ENCODE results near the gene LARP4B. TPM values are rescaled to one million over a fixed set of nuclear protein-coding genes. Genes with fewer than 3 reads are reported as not detected.
"Not testable (repeated sequence)": the region's sequence is repeated elsewhere in the genome, so short reads cannot be mapped to it uniquely, and the experiment has no call there.

The LARP4B gene
- total RNA-seq, 3 donors from 2014 or later, result 97.5 to 155 (median 116) TPM

DNA sequence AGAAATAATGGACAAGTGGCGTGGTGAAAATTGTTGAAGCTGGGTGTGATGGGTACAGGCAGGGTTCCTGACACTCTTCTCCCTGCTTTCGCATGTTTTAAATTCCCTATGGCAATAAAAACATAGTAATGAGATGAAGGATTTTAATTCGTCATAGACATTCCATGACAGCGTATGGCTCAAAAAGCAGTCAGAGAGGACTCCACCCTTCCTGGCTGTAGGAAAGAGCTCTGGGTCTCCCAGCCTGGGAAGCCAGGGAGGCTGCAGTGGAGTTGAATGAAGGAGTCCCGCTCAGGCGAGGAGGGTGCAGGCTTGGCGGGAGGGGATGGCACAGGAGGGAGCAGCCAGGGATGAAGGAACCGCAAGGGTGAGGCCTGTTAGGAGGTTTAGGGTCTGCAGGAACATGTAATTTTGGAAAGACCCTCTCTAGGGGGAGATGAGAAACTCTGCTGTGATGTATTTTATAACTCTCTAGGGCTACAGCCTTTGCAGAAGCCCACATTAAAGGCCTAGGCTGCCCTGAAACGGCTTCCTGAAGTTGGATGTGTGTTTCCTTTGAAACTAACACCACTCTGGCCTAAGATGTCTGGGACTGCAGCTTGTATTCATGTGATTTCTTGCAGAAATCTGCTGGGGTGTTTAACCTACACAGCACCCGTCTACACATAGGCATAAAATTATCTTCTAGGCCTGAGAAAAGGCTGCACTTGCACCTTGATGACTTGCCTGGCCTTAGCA, 7.6 kb upstream of the LARP4B start:
- ATAC-seq, result no peak
- DNase-seq, result no peak
- Histone ChIP-seq H3K36me3 (ENCODE audit: low read depth) (no peaks in the 10 kb centered on the region), H3K4me3 (no peak overlapping the region), H3K9me3 (no peaks in the 10 kb centered on the region), H3K4me1 (ENCODE audit: low read depth) (no peaks in the 10 kb centered on the region)
- TF ChIP-seq, protein P1, sequence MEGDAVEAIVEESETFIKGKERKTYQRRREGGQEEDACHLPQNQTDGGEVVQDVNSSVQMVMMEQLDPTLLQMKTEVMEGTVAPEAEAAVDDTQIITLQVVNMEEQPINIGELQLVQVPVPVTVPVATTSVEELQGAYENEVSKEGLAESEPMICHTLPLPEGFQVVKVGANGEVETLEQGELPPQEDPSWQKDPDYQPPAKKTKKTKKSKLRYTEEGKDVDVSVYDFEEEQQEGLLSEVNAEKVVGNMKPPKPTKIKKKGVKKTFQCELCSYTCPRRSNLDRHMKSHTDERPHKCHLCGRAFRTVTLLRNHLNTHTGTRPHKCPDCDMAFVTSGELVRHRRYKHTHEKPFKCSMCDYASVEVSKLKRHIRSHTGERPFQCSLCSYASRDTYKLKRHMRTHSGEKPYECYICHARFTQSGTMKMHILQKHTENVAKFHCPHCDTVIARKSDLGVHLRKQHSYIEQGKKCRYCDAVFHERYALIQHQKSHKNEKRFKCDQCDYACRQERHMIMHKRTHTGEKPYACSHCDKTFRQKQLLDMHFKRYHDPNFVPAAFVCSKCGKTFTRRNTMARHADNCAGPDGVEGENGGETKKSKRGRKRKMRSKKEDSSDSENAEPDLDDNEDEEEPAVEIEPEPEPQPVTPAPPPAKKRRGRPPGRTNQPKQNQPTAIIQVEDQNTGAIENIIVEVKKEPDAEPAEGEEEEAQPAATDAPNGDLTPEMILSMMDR (IDR thresholded peaks at IDR 0.05), result no peak
- intact Hi-C loops (cut with DNase I, micrococcal nuclease), result no loop called here

DNA sequence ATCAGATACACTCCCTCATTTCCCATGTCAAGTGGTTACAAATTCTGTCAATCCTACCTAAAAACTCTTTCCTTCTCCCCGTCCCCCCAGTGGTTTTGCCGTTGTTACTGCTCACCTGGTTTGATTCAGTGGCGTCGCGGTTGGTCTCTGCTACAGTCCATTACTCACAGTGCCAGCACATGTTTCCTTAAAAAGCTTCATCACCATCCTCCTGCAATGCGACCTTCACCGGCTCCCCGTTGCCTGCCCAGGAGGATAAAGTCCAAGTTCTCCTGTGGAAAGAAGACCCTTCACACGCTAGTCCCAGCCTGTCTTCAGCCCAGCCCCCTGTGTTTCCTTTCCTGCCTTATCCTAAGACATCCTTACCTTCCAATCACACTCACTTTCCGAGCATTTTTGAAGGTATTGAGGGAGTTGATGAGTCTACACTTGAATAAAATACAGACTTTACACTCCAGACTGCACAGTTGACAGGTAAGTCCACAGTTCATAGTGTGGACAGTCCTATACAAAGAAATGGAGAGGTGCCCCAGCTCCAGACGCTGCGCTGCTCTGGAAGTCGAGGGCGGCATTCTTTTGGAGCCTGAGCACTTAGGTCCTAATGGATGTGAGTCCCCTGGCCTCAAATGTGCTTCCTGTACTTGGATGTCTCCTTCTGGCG, 3.4 kb upstream of the LARP4B start:
- no peak overlapping the region for H3K4me3 ChIP-seq
- intact Hi-C loops (cut with DNase I, micrococcal nuclease), result no loop called here
- H3K9me3 ChIP-seq, result no peaks in the 10 kb centered on the region
- H3K4me1 ChIP-seq (ENCODE audit: low read depth), result peaks cover 5% of the 10 kb centered on the region
- ATAC-seq (no peak), DNase-seq (no peak)
- peaks cover 3% of the 10 kb centered on the region for H3K36me3 ChIP-seq (ENCODE audit: low read depth)
- TF ChIP-seq, protein P1 (IDR thresholded peaks at IDR 0.05), result no peak

DNA sequence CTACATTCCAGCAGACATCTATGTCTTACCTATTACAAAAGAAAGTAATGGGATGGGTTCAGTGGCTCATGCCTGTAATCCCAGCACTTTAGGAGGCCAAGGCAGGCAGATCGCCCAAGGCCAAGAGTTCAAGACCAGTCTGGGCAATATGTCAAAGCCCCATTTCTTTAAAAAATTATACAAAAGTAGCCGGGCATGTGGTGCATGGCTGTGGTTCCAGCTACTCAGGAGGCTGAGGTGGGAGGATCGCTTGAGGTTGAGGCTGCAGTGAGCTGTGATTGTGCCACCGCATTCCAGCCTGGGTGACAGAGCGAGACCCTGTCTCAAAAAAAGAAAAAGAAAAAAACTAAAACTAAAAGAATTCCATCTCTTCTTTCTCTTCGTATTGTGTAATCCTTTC, 2.7 kb upstream of the LARP4B start:
- H3K4me3 ChIP-seq; intact Hi-C loops (cut with DNase I, micrococcal nuclease); ATAC-seq; H3K36me3 ChIP-seq (ENCODE audit: low read depth); DNase-seq; H3K9me3 ChIP-seq: not testable (repeated sequence)
- peaks cover 13% of the 10 kb centered on the region for H3K4me1 ChIP-seq (ENCODE audit: low read depth)

DNA sequence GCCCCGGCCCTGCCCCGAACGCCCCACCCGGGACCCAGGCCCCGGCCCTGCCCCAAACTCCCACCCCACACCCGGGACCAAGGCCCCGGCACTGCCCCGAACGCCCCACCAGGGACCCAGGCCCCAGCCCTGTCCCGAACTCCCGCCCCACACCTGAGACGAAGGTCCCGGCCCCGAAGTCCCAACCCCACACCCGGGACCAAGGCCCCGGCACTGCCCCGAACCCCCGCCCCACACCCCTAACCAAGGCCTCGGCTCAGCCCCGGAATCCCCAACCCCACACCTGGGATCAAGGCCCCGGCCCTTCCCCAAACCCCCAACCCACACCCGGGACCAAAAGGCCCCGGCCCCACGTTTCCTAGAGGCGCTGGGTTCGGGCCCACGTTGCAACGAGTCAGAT, 1.1 kb upstream of the LARP4B start:
- Histone ChIP-seq H3K36me3 (ENCODE audit: low read depth) (peaks cover 3% of the 10 kb centered on the region), H3K4me3 (no peak overlapping the region), H3K4me1 (ENCODE audit: low read depth) (peaks cover 22% of the 10 kb centered on the region), H3K9me3 (no peaks in the 10 kb centered on the region)
- ATAC-seq, result no peak
- intact Hi-C loops (cut with DNase I, micrococcal nuclease), result no loop called here
- TF ChIP-seq, protein P1 (IDR thresholded peaks at IDR 0.05), result no peak
- DNase-seq, result peak in 2 of 3 donors; percentile 47 to 70

DNA sequence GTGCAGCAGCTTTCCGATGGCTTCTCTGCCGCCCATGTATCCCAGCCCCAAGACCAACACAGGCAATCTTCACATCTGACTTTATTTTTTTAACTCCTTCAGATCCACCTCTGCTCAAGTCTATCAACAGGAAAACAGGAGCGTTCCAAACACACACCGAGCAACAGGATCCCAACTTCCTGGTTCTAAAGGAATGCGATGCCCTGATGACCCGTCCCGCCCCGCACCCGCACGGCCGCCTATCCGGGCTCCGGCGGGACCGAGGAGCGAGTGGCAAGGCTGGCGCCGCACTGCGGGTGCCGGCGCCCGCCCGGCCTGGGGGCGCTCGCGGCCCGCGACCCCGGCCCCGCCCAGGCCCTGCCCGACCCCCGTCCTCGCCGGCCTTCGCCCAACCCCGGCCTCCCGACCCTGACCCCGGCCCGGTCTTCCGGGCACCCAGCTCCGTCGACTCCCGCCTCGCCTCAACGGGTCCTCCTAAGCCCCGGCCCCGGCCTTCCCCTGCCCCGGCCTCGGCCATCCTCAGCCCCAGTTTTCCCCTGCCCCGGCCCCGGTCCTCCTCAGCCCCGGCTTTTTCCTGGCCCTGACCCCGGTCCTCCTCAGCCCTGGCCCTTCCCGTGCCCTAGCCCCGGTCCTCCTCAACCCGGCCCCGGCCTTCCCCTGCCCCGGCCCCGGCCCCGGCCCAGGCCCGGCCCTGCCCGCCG, 730 bp downstream of the LARP4B start:
- H3K4me1 ChIP-seq (ENCODE audit: low read depth), result peaks cover 38% of the 10 kb centered on the region

More for the DNA sequence above, 730 bp downstream of the LARP4B start:
- Histone ChIP-seq H3K4me3 (peak overlapping the region; percentile 78), H3K9me3 (no peaks in the 10 kb centered on the region), H3K36me3 (ENCODE audit: low read depth) (peaks cover 3% of the 10 kb centered on the region)
- peak; percentile 69 to 82 (median 79) for DNase-seq
- TF ChIP-seq, protein P1 (IDR thresholded peaks at IDR 0.05), result no peak
- ATAC-seq, result peak; percentile 53
- intact Hi-C loops (cut with DNase I, micrococcal nuclease), result no loop called here
